Psoas muscle (tissue), 8 donors: ENCODE measurements around the gene IL19. TPM values are rescaled to one million over a fixed set of nuclear protein-coding genes. Genes with fewer than 3 reads are reported as not detected.

ENCODE experiments used
- ATAC-seq, 4 donors: fragments of 200-7000 bp; cut with Tn5 transposase; one replicate each; pipeline ENCODE4 v1.9.1; 2020; ENCODE audit warnings: moderate library complexity in 3 of 4, mild to moderate bottlenecking in 2 of 4
- DNase-seq, 2 donors: peaks; one replicate each; pipeline ENCODE4 v3.0.0-alpha.2; 2020
- H3K27ac ChIP-seq: fragments of 200-600 bp; one replicate; pipeline ENCODE4 v1.8.0; 2022
- H3K27me3 ChIP-seq, 3 donors: fragments of 200-600 bp in 1 of 3; one replicate each; pipeline versions ENCODE4 v1.6.1 to v1.8.0; 2013 to 2022; ENCODE audit warnings: low read length in 2 of 3, mild to moderate bottlenecking in 2 of 3, moderate library complexity in 1 of 3; ENCODE audit not compliant: insufficient read depth in 3 of 3
- H3K36me3 ChIP-seq, 2 donors: fragments of 200-600 bp in 1 of 2; one replicate each; pipeline versions ENCODE4 v1.6.1 to v1.8.0; 2013 to 2022; ENCODE audit warnings: low read depth in 1 of 2, mild to moderate bottlenecking in 1 of 2, moderate library complexity in 1 of 2; ENCODE audit not compliant: insufficient read depth in 1 of 2
- H3K4me1 ChIP-seq: fragments of 200-600 bp; one replicate; pipeline ENCODE4 v1.8.0; 2022
- H3K4me3 ChIP-seq: fragments of 200-600 bp; one replicate; pipeline ENCODE4 v1.8.0; 2022; ENCODE audit warnings: mild to moderate bottlenecking
- H3K9me3 ChIP-seq: fragments of 200-600 bp; one replicate; pipeline ENCODE4 v1.8.0; 2022
- whole genome bisulfite sequencing, 3 donors: extraction: QIAGEN DNeasy Blood & Tissue Kit; methylation state at CpG; one replicate each; pipeline versions ENCODE4 v1.1.6 to v1.1.7; 2013; 5-methylcytosine and 5-hydroxymethylcytosine counted together
- intact Hi-C, 2 donors: fragments of 100-400 bp; cut with DNase I; formaldehyde crosslinking; loops; one replicate each; pipeline versions ENCODE4 v1.11.0 to v1.14.2; 2022
- polyA plus RNA-seq, 3 donors: library from polyadenylated mRNA; stranded (reverse); fragments of 200-250 nt; gene quantifications; one replicate each; pipeline ENCODE4 v1.2.3, GENCODE V29; 2013
- total RNA-seq, 4 donors: library from RNA; stranded (reverse); fragmentation: NEBNext Ultra II Directional in 2 of 4; extraction: Animal tissue kit (Norgen Biotek cat#: 25700) in 2 of 4; gene quantifications; one replicate each; pipeline versions ENCODE4 v1.2.1 to v1.2.4, GENCODE V29; 2021 to 2023
- TF ChIP-seq, protein P1 (sequence below): fragments of 200-600 bp; IDR thresholded peaks from one replicate; pipeline ENCODE4 v1.8.0; 2022; ENCODE audit warnings: antibody characterized with exemption
- donor health status: healthy with polysubstance abuse.
- donor health status: DM: no; HTN: no; CAD: no; lungs with moderate emphysema.
- donor health status: Bipolar disorder and iron deficiency.
- donor health status: healthy.
- donor health status: DM: yes; HTN: yes; CAD: no.
- donor health status: DM: no; HTN: no; CAD: no.
- donor health status: DM: no; HTN: no; CAD: no.
- donor health status: DM: yes; HTN: yes; CAD: no.

Gene IL19
- total and polyA plus RNA-seq, 7 donors, result not detected

DNA sequence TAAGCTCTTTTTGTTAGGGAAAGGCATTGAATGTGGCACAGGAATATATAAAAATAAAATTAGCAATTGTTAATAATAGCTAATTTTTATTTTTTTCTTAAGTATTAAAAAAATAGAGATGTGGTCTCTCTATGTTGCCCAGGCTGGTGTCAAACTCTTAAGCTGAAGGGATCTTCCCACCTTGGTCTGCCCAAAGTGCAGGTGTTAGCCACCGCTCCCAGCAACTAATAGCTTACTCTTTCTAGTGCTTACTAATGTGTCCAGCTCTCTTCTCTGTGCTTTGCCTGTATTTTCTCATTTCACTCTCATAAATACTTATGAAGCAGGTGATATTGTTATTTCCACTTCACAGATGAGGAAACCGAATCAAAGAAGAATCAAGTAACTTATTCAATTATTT lies 113.3 kb downstream of the IL19 start:
- H3K4me1 ChIP-seq, result no peaks in the 10 kb centered on the region
- no peaks in the 10 kb centered on the region for H3K36me3 ChIP-seq
- intact Hi-C loops, result no loop called here
- H3K9me3 ChIP-seq, result peaks cover under 1% of the 10 kb centered on the region
- peaks cover 0 to 6% (median 0%) of the 10 kb centered on the region in 3 donors for H3K27me3 ChIP-seq
- DNase-seq (no peak), ATAC-seq (no peak)
- no peak overlapping the region for H3K27ac ChIP-seq
- TF ChIP-seq, protein P1, sequence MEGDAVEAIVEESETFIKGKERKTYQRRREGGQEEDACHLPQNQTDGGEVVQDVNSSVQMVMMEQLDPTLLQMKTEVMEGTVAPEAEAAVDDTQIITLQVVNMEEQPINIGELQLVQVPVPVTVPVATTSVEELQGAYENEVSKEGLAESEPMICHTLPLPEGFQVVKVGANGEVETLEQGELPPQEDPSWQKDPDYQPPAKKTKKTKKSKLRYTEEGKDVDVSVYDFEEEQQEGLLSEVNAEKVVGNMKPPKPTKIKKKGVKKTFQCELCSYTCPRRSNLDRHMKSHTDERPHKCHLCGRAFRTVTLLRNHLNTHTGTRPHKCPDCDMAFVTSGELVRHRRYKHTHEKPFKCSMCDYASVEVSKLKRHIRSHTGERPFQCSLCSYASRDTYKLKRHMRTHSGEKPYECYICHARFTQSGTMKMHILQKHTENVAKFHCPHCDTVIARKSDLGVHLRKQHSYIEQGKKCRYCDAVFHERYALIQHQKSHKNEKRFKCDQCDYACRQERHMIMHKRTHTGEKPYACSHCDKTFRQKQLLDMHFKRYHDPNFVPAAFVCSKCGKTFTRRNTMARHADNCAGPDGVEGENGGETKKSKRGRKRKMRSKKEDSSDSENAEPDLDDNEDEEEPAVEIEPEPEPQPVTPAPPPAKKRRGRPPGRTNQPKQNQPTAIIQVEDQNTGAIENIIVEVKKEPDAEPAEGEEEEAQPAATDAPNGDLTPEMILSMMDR, result no peak
- 88 to 97% (median 92%) methylated on average over 2 of the region's 2 CpGs for WGBS, 3 donors
- H3K4me3 ChIP-seq, result no peak overlapping the region

DNA sequence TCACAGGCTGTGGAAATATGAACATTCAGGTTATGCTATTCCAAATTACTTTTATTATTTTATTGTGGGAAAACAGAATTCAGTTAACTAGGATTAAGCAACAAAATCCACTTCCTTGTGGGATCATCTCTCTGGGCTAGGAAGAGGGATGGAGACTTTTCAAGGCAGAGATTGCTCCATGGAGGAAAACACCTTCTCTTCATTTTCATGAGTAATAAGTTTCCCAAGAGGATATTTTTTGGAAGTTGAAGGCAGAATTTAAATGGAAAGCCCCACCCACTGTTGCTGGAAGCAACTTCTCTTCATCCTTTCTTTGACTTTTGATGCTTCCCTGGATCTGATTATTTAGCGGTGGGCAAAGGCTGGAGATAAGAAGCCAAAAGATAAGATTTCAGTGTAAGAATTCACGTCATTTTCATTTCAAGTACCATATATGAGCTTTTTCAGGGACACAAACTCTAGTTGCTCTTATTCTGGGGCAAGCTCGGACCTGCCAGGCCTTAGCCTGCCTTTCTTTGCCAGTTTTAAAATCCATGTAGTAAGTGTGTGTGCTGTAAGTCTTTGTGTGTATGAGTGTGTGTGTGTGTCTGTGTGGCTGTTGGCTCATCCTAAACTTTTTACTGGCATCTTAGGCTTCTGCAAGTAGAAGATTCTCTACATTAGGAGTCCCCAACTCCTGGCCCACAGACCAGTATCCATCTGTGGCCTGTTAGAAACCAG lies 114.9 kb downstream of the IL19 start:
- Histone ChIP-seq H3K4me1 (peaks cover 2% of the 10 kb centered on the region), H3K4me3 (no peak overlapping the region), H3K27me3 (peaks cover 0 to 6% (median 0%) of the 10 kb centered on the region in 3 donors), H3K9me3 (no peaks in the 10 kb centered on the region), H3K27ac (no peak overlapping the region), H3K36me3 (no peaks in the 10 kb centered on the region)
- DNase-seq (no peak), ATAC-seq (no peak)
- intact Hi-C loops, result no loop called here
- WGBS, 3 donors, result 81 to 86% (median 84%) methylated on average over 3 of the region's 3 CpGs
- TF ChIP-seq, protein P1, result no peak

DNA sequence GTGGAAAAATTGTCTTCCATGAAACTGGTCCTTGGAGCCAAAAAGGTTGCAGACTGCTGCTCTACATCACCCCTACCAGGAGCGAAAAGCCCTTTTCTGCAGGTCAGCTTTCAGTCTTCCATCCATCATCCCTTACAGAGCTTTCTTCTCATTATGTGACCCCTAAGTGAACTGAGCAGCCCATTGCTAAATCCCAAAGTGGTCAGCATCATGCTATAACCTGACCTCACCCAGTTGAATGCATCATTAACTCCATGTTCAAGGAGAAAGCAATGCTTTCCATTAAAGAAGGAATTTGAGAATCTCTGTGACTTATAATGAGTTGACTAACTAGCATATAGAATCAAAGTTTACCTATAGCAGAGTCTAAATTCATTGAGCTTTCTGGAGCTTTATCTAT lies 116.3 kb downstream of the IL19 start:
- intact Hi-C loops, result no loop called here
- WGBS, 3 donors, result 70 to 88% (median 84%) methylated on average over 1 of the region's 1 CpG
- DNase-seq (no peak), ATAC-seq (no peak)
- TF ChIP-seq, protein P1, result no peak
- H3K36me3 ChIP-seq, result no peaks in the 10 kb centered on the region
- H3K27me3 ChIP-seq, result peaks cover 0 to 6% (median 0%) of the 10 kb centered on the region in 3 donors
- peaks cover 7% of the 10 kb centered on the region for H3K4me1 ChIP-seq
- H3K4me3 ChIP-seq, result no peak overlapping the region
- no peaks in the 10 kb centered on the region for H3K9me3 ChIP-seq
- no peak overlapping the region for H3K27ac ChIP-seq

DNA sequence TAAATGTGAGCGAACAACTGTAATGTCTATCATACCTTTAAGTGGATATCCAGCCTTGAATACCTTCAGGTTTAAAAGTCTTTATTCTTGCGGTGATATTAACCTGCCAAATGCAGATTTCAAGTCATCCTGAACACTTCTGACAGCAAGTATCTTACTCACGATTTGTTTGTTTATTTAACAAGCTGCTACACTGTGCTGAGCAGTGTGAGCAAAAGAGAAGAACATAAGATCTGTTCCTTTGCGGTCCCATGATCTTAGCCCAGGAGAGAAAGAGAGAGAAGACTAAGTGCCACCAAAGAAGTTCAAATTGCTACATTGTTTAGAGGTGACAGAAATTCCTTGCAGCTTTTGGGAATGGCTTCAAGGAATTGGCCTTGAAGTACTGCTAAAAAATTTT lies 117.1 kb downstream of the IL19 start:
- WGBS, 3 donors, result 82 to 84% (median 82%) methylated on average over 4 of the region's 4 CpGs

More for the DNA sequence above, 117.1 kb downstream of the IL19 start:
- intact Hi-C loops, result no loop called here
- peaks cover 0 to 6% (median 0%) of the 10 kb centered on the region in 3 donors for H3K27me3 ChIP-seq
- TF ChIP-seq, protein P1, result no peak
- H3K4me3 ChIP-seq, result no peak overlapping the region
- H3K27ac ChIP-seq, result no peak overlapping the region
- H3K36me3 ChIP-seq, result no peaks in the 10 kb centered on the region
- no peak for DNase-seq
- no peaks in the 10 kb centered on the region for H3K9me3 ChIP-seq
- H3K4me1 ChIP-seq, result peaks cover 14% of the 10 kb centered on the region
- no peak for ATAC-seq
